ENCODE measurements around the gene ITGB8. TPM values are rescaled to one million over a fixed set of nuclear protein-coding genes. Genes with fewer than 3 reads are reported as not detected.

ITGB8 gene
- total and polyA plus RNA-seq, 2 of the 4 experiments (the other 2 are of a cell fraction) = 2.6 to 10.2 TPM

GRCh38 chr7:20430664-20431063 is 100.0 kb downstream of the ITGB8 start:
- H3K27ac ChIP-seq (ENCODE audit: insufficient read depth, low read length) = no peak overlapping the region
- no peak overlapping the region for H4K8ac ChIP-seq (ENCODE audit: low read depth in 2 of 2, low read length in 2 of 2)
- no peaks in the 10 kb centered on the region for H3K79me1 ChIP-seq (ENCODE audit: low read depth in 1 of 2, low read length in 2 of 2)
- in situ Hi-C loops (cut with MboI; ENCODE audit: low sequenced_read_pairs) (no loop called here), dilution Hi-C loops (cut with HindIII; ENCODE audit: low sequenced_read_pairs, unreplicated experiment) (no loop called here), intact Hi-C loops (cut with micrococcal nuclease) (no loop called here)
- H4K91ac ChIP-seq (ENCODE audit: insufficient read depth, low read depth, low read length) = no peak overlapping the region
- no peak overlapping the region for H2AK5ac ChIP-seq (ENCODE audit: low read depth, low read length)
- H3K14ac ChIP-seq (replicated peaks; ENCODE audit: low read depth, low read length) = no peak overlapping the region
- no peaks in the 10 kb centered on the region for H3K9me1 ChIP-seq (ENCODE audit: insufficient read depth, low read length)
- no peak for DNase-seq
- TF ChIP-seq MAFK (IDR thresholded peaks at IDR 0.05; ENCODE audit: low read depth, low read length) (no peak), CTCF (conservative IDR thresholded peaks at IDR 0.05; ENCODE audit: low read depth, low read length) (no peak), POLR2A (IDR thresholded peaks at IDR 0.05; ENCODE audit: low read depth, low read length) (no peak), BHLHE40 (IDR thresholded peaks at IDR 0.05; ENCODE audit: low read depth, low read length) (no peak), CEBPB (IDR thresholded peaks at IDR 0.05; ENCODE audit: low read depth, low read length) (no peak), RFX5 (IDR thresholded peaks at IDR 0.05; ENCODE audit: low read depth, low read length) (no peak), FOS (IDR thresholded peaks at IDR 0.05; ENCODE audit: low read depth, low read length) (no peak), RAD21 (IDR thresholded peaks at IDR 0.05; ENCODE audit: low read length) (no peak), MAZ (IDR thresholded peaks at IDR 0.05; ENCODE audit: borderline replicate concordance, low read depth, low read length) (no peak), RCOR1 (IDR thresholded peaks at IDR 0.05; ENCODE audit: insufficient replicate concordance, low read length) (no peak), USF2 (IDR thresholded peaks at IDR 0.05; ENCODE audit: low read depth, low read length) (no peak), SMC3 (IDR thresholded peaks at IDR 0.05; ENCODE audit: low read depth, low read length) (no peak)
- TF ChIP-seq, protein P1, sequence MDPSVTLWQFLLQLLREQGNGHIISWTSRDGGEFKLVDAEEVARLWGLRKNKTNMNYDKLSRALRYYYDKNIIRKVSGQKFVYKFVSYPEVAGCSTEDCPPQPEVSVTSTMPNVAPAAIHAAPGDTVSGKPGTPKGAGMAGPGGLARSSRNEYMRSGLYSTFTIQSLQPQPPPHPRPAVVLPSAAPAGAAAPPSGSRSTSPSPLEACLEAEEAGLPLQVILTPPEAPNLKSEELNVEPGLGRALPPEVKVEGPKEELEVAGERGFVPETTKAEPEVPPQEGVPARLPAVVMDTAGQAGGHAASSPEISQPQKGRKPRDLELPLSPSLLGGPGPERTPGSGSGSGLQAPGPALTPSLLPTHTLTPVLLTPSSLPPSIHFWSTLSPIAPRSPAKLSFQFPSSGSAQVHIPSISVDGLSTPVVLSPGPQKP (IDR thresholded peaks at IDR 0.05; ENCODE audit: borderline replicate concordance, low read depth, low read length) = no peak
- H3K36me3 ChIP-seq (ENCODE audit: control insufficient read depth, insufficient read depth, low read length) = no peaks in the 10 kb centered on the region
- peaks cover 2% of the 10 kb centered on the region; the same call in 1 of the 2 replicates for H3K27me3 ChIP-seq (ENCODE audit: control insufficient read depth, insufficient read depth, low read length)
- no peak overlapping the region for H2BK15ac ChIP-seq (ENCODE audit: low read depth, low read length)
- H2BK5ac ChIP-seq (ENCODE audit: low read depth, low read length, poor library complexity, severe bottlenecking) = no peak overlapping the region
- no peak overlapping the region for H2BK20ac ChIP-seq (ENCODE audit: low read depth, low read length)
- no peak overlapping the region for H2AFZ ChIP-seq (replicated peaks; ENCODE audit: low read length, poor library complexity)
- no TSS peak for BruUV-seq (replicated peaks)
- no peak overlapping the region for H4K5ac ChIP-seq (ENCODE audit: low read depth, low read length)
- CTCF ChIA-PET = interaction anchor here (0.6 kb wide), 1 partner anchor 48 kb away, joined by 6 read pairs; no protein-coding TSS in a partner anchor
- no peak overlapping the region for H3K23ac ChIP-seq (ENCODE audit: low read depth, low read length)
- H3K4me2 ChIP-seq (ENCODE audit: low read depth, low read length) = no peak overlapping the region
- H3K18ac ChIP-seq (ENCODE audit: low read depth, low read length) = no peak overlapping the region
- no peak overlapping the region for H2BK120ac ChIP-seq (ENCODE audit: low read depth, low read length)
- POLR2A ChIA-PET (ENCODE audit: unreplicated experiment) = no interaction called here
- WGBS, 2 experiments (ENCODE audit: extremely low coverage in 2 of 2, insufficient read length in 1 of 2) = no CpG with 5 or more reads among the region's 3 CpGs
- H2AK9ac ChIP-seq (replicated peaks; ENCODE audit: low read depth, low read length, poor library complexity) = no peak overlapping the region
- no peaks in the 10 kb centered on the region for H3K9me3 ChIP-seq (ENCODE audit: control insufficient read depth, insufficient read depth, low read length)
- no peak overlapping the region for H3K9ac ChIP-seq (ENCODE audit: low read depth, low read length)
- no peak overlapping the region for H3K4ac ChIP-seq (ENCODE audit: low read depth, low read length)
- no peak overlapping the region for H3K4me3 ChIP-seq (ENCODE audit: insufficient read depth, low read depth, low read length)
- no peak overlapping the region for H3K56ac ChIP-seq (ENCODE audit: extremely low read depth, insufficient read depth, low read length)
- H3K4me1 ChIP-seq (ENCODE audit: control insufficient read depth, insufficient read depth, low read length) = no peaks in the 10 kb centered on the region
- ATAC-seq (ENCODE audit: low read depth) = no peak
- no peaks in the 10 kb centered on the region for H4K20me1 ChIP-seq (ENCODE audit: insufficient read depth, low read length)

Data from IMR-90 (cell line).